Tibial nerve (tissue), 4 donors: Measurements from ENCODE around the gene MEGF8.

ENCODE experiments used
- EP300 ChIP-seq, 2 donors: sonication (generic); formaldehyde crosslinking; IDR thresholded peaks; one replicate each; pipeline ENCODE4 v1.6.1; 2017; ENCODE audit warnings: antibody characterized with exemption in 2 of 2, mild to moderate bottlenecking in 1 of 2
- POLR2A ChIP-seq, 2 donors: fragments of 450-650 bp; IDR thresholded peaks; one replicate each; pipeline ENCODE4 v1.6.1; 2017; ENCODE audit warnings: antibody characterized with exemption in 2 of 2, mild to moderate bottlenecking in 2 of 2, moderate library complexity in 2 of 2
- TF ChIP-seq, protein P1 (sequence below), 5 experiments: fragments of 200-600 bp in 3 of 5; fragments of 450-650 bp in 2 of 5; sonication (generic) in 3 of 5; IDR thresholded peaks; one replicate each; pipeline ENCODE4 v1.5.1; 2016 to 2019; ENCODE audit warnings: antibody characterized with exemption in 5 of 5, mild to moderate bottlenecking in 3 of 5, moderate library complexity in 2 of 5

DNA sequence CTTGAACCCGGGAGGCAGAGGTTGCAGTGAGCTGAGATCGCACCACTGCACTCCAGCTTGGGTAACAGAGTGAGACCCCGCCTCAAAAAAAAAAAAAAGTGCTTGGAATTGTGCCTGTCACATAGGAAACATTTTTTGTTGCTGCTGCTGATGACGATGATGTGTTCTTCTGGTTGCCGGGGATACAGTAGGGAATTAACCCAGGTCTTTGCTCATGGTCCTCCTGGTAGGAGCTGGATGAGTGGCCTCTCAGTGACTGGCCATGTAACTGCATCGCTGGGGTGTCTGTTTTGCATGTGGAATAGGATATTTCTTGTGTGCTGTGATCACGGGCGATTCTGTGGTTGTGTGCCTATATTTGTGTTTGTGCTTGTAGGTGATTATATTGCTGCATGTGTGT is 69.3 kb downstream of the MEGF8 start:
- TF ChIP-seq POLR2A (IDR thresholded peaks at IDR 0.05) (no peak), EP300 (IDR thresholded peaks at IDR 0.05) (no peak)
- TF ChIP-seq, protein P1, sequence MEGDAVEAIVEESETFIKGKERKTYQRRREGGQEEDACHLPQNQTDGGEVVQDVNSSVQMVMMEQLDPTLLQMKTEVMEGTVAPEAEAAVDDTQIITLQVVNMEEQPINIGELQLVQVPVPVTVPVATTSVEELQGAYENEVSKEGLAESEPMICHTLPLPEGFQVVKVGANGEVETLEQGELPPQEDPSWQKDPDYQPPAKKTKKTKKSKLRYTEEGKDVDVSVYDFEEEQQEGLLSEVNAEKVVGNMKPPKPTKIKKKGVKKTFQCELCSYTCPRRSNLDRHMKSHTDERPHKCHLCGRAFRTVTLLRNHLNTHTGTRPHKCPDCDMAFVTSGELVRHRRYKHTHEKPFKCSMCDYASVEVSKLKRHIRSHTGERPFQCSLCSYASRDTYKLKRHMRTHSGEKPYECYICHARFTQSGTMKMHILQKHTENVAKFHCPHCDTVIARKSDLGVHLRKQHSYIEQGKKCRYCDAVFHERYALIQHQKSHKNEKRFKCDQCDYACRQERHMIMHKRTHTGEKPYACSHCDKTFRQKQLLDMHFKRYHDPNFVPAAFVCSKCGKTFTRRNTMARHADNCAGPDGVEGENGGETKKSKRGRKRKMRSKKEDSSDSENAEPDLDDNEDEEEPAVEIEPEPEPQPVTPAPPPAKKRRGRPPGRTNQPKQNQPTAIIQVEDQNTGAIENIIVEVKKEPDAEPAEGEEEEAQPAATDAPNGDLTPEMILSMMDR (IDR thresholded peaks at IDR 0.05): no peak
